Left lobe of liver (tissue), 2 donors: Measurements from ENCODE around the gene UNC5A. TPM values are rescaled to one million over a fixed set of nuclear protein-coding genes. Genes with fewer than 3 reads are reported as not detected.

Experiments used
- ATAC-seq: fragments of 200-7000 bp; cut with Tn5 transposase; one replicate; pipeline ENCODE4 v1.9.1; 2020; ENCODE audit warnings: mild to moderate bottlenecking, moderate library complexity
- DNase-seq: peaks from one replicate; pipeline ENCODE4 v3.0.0-alpha.2; 2020; ENCODE audit warnings: low spot score
- total RNA-seq: library from RNA; stranded (reverse); gene quantifications from one replicate; pipeline ENCODE4 v1.2.1, GENCODE V29; 2021
- donor health status: DM: no; HTN: no; CAD: no; lungs with moderate emphysema.
- donor health status: DM: no; HTN: yes; CAD: no.

Gene UNC5A
- total RNA-seq, 1 donor from 2014 or later = not detected

DNA sequence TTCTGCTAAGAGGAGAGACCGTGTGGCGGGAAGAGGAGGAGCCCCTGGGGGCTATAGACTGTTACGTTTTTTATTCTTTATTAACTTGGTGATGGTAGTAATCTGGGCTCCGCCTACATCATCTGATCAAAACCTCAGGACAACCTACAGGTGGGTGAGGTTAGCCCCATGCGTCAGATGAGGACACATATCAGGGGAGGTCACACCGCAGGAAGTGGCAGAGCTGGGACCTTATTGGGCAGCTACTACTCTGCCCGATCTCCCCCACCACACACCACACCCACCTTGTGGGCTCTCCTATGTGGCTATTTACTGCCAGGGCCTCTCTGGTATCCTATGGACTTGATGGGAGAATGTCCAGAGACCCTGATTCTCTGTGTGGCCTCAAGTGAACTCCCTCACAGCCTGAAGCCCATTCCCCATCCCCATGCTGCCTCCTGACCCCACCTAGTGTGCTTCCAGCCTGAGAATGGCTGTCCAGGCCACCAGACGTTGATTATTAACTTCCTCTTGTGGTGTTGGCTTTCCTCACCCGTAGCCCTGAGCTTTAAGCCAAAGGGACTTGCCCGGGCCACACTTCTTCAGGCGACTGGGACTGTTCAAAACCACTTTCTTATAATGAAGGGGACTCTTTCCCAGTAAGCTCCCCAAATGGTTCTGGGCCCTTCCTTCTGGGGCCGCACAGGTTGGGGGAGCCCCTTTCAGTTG, 8.2 kb downstream of the UNC5A start:
- peak; percentile 61 for ATAC-seq
- no peak for DNase-seq

DNA sequence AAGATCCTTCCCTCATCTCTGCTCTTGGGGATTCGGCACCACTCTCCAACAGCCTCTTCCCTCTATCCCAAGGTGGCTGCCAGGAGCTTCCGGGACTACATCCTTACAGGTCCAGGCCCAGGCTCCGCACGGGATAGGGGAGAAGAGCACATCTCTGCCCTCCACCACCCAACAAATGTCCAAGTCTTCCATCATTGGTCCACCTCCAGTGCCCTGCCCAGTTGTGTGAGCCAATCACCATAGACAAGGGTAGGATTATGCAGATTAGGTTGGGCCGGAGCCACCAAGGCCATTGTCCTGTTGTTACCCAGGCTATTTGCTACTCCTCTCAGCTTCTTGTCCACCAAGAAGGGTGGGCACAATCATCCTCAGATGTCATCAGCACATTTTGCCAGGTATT, 9.1 kb downstream of the UNC5A start:
- ATAC-seq (no peak), DNase-seq (no peak)

DNA sequence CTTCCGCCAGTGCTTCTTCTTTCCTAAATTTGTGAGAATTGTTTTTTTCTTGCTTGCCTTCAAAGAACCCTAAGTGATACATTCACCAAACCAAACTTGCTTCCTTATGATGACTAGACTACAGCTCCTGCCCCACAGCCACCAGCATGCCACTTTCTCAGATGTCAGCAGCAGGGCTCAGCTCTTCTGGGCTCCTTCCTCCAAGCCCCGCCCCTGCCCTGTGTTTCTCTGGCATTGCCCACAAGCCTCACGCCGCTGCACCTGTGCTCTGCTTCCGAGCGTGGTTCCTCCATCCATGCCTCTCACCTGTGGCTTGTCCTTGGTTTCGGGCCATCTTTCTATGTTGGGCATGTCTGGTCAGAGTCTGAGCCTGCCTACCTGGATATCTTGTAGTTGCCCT, 10.6 kb downstream of the UNC5A start:
- DNase-seq (no peak), ATAC-seq (no peak)

DNA sequence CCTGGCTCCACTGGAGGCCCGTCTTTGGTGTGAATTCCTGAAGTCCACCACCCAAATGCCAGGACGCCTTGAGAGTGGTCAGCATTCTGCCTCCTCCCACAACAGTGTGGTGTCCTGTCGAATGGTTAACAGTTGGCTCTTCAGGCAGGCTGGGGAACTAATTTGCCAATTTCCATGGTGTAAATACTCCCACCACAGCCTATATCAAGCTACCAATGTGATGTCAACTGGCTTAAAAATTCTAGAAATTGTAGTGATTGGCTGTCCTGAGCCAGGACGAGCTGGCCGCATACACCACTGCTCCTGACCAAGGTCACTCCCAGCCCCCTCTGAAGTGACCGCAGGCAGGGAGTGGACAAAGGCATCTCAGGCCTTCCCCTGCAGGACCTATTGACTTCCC, 11.1 kb downstream of the UNC5A start:
- ATAC-seq (no peak), DNase-seq (no peak)

DNA sequence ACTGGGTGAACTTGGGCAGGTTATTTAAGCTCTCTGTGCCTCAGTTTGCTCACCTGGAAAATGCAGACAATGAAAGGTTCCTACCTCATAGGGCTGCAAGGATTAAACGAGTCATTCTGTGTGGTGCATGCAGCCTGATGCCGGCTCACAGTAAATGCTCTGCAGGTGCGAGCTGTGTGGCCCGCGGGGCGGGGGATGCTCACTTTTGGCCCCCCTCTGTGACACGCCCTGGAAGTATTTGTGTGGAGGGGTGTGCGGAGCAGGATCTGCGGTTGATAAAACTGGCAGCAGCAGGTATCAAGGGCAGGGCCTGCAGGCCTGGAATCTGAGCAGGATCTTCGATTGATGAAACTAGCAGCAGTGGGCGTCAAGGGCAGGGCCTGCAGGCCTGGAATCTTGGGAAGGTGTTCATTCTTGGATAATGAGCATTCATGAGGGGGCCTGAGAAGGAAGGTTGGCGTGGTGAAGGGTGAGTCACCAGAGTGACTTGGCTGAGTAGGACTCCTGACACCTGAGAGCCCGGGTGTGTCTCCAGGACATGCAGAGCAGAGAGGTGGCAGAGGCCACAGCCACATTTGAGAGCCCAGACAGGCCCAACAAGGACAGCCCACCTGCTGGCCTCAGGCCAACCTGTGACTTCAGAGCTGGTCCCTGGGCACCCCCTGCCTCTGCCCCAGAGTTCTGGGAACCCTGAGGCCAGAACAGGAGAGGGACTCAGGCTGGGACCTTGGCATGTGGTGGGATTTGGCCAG, 11.9 kb downstream of the UNC5A start:
- DNase-seq (no peak), ATAC-seq (no peak)

DNA sequence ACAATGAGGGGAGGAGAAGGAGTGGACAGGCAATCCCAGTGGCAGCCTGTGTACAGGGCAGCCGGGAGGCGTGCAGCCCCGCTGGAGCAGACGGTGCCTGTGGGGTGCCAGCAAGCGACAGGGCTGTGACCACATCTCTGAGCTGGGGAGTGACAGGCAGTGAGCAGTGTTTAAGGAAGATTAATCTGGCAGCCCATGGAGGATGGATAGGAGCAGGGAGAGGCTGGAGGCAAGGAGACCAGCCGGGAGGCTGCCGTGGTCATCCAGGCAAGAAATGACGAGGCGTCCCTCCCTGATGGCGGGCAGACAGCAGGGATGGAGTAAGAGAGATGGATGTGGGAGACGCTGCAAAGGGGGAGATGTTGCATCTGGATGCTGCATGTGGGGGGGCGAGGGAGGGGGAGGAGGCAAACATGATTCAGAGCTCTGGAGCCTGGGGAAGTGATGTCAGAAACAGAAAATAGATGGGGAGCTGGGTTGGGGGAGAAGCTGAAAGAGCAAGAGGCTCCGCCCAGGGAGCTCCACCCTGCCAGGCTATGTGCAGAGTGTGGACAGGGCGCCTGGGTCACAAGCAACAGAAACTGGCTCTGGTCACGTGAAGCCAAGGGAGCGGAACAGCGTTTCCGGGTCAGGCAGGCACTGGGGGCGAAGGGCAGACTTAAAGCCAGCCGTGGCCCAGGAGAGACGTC, 12.6 kb downstream of the UNC5A start:
- ATAC-seq (no peak), DNase-seq (no peak)

DNA sequence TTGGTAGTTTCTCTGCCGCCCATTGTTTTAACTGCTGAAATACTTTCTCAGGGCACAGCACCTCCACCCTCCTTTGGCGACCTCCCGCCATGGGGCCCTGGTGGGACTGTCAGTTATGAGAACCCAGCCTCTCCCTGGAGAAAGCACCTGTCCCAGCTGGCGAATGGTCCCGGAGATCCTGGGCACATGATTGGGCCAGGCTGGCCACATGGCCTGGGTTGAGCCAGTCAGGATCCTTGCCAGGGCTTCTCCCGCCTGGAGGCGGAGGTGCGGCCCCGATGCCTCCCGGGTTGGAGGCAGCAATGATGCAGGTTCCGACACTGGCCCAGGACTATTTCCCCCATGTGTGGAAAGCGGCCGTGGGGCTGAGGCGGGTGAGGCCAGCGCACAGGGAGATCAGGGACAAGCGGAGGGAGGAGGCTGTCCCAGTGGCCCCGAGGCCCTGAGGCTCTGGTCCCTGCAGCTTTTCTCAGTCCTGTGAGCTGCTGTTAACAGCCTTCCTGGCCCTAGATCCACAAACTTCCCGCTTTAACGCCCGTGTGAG, 13.6 kb downstream of the UNC5A start:
- ATAC-seq (no peak), DNase-seq (no peak)

DNA sequence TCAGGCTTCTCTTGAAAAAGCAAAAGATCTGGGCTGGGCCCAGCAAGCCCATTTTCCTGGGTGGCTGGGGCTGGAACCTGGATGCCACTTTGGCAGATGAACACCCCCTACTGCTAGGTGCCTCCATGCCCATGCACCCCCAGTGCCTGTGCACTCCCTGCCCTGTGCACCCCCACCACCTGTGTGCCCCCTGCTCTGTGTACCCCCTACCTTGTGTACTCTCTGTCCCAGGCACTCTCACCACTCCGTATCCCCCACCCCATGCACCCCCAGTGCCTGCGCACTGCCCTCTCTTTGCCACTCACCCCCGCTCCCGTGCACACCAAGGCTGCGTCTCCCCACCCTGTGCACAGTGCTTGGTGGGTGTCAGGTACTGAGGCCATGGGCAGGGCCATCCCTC, 14.2 kb downstream of the UNC5A start:
- ATAC-seq (no peak), DNase-seq (no peak)

DNA sequence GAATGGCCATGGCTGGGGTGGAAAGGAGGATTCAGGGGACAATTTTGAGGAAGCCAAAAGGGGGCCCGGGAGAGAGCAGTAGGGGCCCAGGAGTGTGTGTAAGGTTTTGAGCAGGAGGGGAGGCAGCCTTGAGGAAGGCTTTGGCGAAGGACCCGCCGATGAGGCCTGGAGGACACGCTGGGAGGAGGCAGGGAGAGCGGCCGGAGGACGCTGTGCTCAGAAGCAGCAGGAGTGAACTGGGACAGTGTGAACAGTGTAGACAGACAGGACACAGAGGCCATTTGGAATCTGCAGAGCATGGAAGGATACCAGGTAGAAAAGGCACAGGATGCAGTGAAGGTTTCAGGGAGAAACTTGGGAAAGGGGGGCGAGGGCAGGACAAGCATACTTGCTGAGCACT, 14.9 kb downstream of the UNC5A start:
- no peak for DNase-seq
- ATAC-seq = no peak

DNA sequence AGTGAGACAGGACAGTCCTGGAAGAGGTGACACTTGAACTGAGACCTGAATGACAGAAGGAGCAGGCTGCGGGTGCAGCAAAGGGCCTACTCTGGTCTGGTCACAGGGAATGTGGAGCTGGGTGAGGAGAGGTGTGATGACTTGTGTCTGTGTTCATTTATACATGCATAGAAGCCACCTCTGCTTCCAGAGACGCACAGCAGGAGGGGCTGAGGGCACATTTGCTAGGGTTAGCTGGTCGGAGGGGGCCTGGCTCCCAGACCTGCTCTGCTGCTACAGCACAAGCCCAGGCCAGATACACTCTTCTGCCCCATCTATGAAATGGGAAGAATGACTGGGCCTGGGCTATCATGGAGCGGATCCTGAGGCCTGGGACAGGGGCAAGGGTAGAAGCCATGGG, 15.6 kb downstream of the UNC5A start:
- DNase-seq (no peak), ATAC-seq (no peak)

DNA sequence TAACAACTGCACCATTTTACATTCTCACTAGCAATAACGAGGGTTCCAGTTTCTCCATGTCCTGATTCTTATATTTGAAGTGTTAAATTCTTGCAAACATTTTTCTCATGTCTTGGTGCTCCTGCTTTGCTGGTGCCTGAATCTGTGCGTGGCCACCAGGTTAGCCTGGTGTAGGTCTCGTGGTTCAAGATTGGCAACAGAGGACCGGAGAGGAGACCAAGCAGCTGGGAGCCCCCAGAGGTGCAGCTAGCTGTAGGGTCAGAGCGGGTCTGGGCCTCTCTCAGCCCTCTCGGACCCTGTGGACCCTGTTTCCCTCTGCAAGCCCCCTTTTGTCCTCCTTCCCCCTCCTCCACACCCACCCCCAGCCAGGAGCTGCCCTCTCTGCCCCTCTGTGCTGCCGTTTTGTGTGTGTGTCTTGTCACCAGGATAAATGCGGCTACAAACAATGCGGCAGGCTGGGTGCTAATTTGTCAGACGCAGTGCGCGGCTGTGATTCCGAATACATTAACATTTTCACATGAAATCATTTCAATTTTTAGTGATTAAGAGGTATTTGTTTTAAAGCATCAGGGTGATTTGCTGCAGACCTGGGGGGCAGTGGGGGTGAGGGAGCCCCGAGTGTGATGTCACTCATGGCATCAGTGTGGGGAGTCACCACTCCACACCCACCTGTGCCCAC, 17.5 kb downstream of the UNC5A start:
- ATAC-seq (no peak), DNase-seq (no peak)

DNA sequence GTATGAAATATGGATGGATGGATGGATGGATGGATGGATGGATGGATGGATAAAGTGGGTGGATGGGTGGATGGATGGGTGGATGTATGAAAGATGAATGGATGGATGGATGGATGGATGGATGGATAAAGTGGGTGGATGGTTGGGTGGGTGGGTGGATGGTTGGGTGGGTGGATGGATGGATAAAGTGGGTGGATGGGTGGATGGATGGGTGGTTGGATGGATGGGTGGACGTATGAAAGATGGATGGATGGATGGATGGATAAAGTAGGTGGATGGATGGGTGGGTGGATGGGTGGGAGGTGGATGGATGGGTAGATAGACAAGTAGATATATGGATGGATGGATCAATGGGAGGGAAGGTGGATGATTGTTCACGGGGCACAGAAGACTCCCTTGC, 19.0 kb downstream of the UNC5A start:
- DNase-seq (no peak), ATAC-seq (no peak)

DNA sequence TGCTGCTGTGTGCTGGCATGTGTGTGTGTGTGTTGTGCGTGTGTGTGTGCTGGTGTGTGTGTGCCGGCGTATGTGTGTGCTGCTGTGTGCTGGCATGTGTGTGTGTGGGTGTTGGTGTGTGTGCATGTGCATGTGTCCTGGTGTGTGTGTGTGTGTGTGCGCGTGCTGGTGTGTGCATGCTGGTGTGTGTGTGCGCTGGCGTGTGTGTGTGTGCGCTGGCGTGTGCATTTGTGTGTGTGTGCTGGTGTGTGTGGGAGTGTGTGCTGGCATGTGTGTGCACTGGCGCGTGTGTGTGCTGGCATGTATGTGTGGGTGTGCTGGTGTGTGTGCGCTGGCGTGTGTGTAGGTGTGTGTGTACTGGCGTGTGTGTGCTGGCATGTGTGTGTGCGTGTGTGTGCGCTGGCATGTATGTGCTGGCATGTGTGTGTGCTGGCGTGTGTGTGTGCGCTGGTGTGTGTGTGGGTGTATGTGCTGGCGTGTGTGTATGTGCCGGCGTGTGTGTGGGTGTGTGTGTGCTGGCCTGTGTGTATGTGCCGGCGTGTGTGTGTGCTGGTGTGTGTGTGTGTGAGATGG, 20.1 kb downstream of the UNC5A start:
- no peak for DNase-seq
- ATAC-seq = no peak

DNA sequence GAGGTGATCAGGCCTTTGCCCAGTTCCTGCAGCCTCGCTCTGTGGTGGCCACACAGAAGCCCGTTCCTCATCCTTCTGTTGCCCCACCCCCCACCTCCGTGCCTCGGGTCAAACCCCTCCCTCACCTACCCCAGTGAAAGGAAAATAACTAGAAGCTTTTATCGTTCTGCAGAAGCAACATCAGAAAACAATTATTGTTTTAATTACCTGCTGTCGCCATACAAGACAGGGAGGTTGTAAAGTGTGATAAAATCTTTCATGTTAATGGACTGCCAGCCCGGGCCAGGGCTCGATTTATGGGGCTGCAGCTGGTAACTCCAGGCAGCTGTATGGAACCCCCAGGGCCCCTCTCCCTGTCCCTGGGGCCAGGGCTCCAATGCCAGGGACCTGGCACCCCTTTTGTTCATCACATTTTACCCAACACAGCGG, 20.6 kb downstream of the UNC5A start:
- ATAC-seq = no peak
- no peak for DNase-seq

DNA sequence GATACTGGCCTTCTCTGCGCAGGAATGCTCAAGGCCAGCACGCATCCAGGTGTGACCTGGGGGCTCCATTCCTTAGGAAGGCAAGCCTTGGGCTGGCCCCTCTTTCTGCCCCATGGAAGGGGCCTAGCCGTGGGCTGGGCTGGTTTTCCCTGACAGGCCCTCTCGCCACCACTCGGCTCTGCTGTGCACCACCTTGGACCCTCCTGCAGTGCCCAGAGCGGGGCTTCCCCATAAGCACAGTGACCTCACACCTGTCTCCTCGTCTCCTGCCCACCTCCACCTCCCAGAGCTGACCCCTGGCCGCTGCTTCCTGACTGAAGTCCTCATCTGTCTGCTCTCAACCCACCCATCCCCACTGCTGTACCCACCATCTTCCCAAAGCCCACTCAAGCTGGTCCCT, 21.1 kb downstream of the UNC5A start:
- ATAC-seq = no peak
- no peak for DNase-seq

DNA sequence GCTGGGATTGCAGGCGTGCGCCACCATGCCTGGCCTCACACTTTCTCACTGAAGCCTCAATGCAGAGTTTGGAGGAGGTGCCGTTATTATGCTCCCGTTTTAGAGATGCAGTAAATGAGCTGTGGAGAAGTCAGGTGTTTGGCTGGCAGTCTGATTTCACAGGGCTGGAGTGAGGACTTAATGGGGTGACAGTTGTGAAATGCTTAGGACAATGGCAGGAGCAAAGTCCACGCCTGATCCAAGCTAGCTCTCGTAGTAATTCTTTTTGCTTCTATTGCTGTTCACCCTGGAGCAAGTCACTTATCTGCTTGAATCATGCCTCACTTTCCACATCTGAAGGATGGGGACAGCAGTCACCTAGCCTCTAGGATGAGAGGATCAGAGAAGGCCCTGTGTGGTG, 21.8 kb downstream of the UNC5A start:
- DNase-seq (no peak), ATAC-seq (no peak)

DNA sequence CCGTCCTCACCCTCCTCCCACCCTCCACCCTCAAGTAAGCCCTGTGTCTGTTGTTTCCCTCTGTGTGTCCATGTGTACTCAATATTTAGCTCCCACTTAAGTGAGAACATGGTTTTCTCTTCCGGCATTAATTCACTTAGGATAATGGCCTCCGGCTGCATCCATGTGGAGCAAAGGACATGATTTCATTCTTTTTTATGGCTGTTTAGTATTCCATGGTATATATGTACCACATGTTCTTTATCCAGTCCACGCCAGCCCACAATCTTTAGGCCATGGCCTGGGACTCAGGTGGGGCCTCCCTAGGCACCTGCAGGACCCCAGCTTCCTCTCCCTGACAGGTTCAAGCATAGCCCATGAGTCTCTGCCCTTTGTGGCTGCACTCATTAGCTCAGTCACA, 22.9 kb downstream of the UNC5A start:
- ATAC-seq = no peak

DNA sequence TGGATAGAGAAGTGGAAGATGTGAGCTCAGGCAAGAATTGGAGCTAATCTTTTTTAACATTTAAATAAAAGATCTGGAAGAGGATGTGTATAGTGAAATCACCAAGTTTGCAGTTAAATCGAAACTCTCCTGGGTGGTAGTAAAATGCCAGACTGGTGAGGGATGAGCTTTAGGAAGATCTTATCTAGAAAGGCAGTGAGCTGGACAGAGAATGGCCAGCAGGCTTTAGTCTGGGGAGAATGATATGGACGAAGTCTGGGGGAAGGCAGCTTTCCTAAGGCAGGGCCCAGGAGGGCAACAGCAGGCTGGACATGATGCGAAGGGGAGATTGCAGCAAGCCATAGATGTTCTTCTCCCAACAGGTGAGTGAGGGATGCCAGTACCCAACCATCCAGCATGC, 25.6 kb downstream of the UNC5A start:
- ATAC-seq (no peak), DNase-seq (no peak)

More for the DNA sequence above, 22.9 kb downstream of the UNC5A start:
- DNase-seq = no peak

DNA sequence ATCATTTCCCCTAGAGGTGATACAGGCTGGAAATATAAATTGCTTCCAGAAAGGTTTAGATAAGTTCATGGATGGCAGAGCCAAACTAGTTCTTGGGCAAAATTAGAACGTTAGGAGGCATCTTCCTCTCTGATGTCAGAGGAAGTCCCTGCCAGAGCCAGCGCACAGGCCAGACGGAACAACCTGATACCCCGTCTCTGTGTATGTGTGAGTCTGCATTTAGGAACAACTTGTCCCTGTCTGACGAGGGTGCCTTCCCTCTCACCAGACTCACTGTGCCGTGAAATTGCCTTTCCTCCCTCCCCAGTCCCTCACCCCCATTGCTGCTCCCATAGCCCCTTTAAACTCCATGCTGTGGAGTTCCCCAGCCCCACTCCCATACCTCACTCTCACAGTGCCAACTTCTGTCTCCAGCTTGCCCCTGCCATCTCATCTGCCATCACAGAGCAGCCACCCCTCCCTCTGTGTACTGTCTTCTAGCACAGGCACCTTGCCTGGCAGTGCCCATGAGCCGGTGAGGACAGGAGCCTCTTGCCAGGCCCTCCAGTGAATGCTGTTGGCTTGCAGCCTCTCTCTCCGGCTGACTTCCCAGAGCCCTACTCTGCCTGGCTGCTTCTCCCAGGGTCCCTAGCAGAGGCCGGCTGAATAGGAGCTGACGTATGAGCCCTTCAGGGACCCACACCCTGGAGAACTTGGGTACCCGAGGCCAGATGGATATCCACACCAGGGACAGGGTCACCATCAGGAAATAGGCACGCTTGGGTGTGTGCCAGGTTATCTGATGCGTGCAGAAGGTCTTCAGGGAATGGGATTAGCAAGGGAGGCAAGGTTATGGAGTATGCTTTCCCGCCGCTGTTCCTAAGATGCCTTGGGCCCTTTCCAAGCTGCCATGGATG, 26.7 kb downstream of the UNC5A start:
- ATAC-seq (no peak), DNase-seq (no peak)

DNA sequence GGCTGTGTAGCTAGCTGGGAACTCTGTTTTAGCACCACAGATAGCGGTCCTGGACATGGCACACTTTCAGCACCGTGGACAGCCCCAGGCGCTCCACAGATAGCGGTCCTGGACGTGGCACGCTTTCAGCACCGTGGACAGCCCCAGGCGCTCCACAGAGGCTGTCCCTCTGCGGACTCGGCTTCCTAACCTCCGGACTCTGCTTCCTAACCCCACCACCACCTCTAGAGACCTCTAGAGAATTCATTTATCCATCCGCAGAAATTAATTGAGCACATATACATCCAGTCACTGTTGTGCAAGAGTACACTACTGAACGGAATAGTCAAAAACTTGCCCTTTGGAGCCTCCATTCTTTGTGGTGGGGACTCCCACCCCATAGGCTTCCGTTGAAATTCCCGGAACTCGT, 27.4 kb downstream of the UNC5A start:
- DNase-seq (peak; percentile 79), ATAC-seq (peak; percentile 98)
